WTC11 (cell line): ENCODE measurements around the gene GIT1.

Experiments used
- CTCF ChIP-seq: fragments of 200-600 bp; IDR thresholded peaks from 2 replicates; pipeline ENCODE4 v1.8.0; 2022; ENCODE audit warnings: antibody characterized with exemption
- NR2C2 ChIP-seq: sonication (generic); formaldehyde crosslinking; IDR thresholded peaks from 2 replicates; pipeline ENCODE4 v1.8.0; 2022; ENCODE audit warnings: mild to moderate bottlenecking, missing genetic modification reagents
- TEAD4 ChIP-seq: sonication (generic); formaldehyde crosslinking; IDR thresholded peaks from 2 replicates; pipeline ENCODE4 v1.8.0; 2022; ENCODE audit warnings: mild to moderate bottlenecking, missing genetic modification reagents

GRCh38 chr17:29561554-29562517 is 27.6 kb downstream of the GIT1 start:
- no peak for TF ChIP-seq CTCF
- TF ChIP-seq TEAD4 (CRISPR knock-in tag), result no peak
- TF ChIP-seq NR2C2, result no peak
